Rectal smooth muscle tissue (tissue), 1 donor: ENCODE results near the gene TRPV3.
"Not testable (repeated sequence)": the region's sequence is repeated elsewhere in the genome, so short reads cannot be mapped to it uniquely, and the experiment has no call there.

Experiments
- H3K27ac ChIP-seq: one replicate; pipeline ENCODE4 v1.7.0; 2013; ENCODE audit warnings: low read depth, low read length, inconsistent platforms
- H3K27me3 ChIP-seq: one replicate; pipeline ENCODE4 v1.7.0; 2013; ENCODE audit warnings: low read length; ENCODE audit not compliant: control insufficient read depth, insufficient read depth
- H3K36me3 ChIP-seq: one replicate; pipeline ENCODE4 v1.7.0; 2013; ENCODE audit warnings: low read length; ENCODE audit not compliant: control insufficient read depth, insufficient read depth
- H3K4me1 ChIP-seq: one replicate; pipeline ENCODE4 v1.7.0; 2013; ENCODE audit warnings: low read length; ENCODE audit not compliant: control insufficient read depth, insufficient read depth
- H3K4me3 ChIP-seq: one replicate; pipeline ENCODE4 v1.7.0; 2013; ENCODE audit warnings: low read length
- H3K9ac ChIP-seq: one replicate; pipeline ENCODE4 v1.7.0; 2013; ENCODE audit warnings: low read length

Gene TRPV3

DNA sequence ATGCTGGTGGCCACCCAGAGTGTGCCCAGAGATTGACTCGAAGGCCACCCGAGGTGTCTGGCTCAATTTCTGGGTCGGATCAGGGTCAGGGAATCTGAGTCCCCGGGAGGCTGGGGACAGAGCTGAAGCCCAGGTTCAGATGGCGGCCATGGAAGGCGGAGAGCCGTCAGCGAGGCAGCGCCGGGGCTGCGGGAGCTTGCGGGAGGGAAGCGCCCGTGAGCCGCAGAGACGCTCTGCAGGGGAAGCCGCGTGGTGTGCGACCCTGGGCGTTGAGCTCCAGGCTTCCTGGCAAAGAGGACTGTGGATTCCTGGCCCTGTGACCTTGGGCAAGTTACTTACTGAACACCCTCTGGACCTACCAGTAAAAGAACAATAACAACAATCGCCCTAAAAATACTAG lies 85.5 kb downstream of the TRPV3 start:
- Histone ChIP-seq H3K9ac (no peak overlapping the region), H3K4me1 (no peaks in the 10 kb centered on the region), H3K27ac (no peak overlapping the region), H3K36me3 (no peaks in the 10 kb centered on the region), H3K4me3 (no peak overlapping the region), H3K27me3 (no peaks in the 10 kb centered on the region)

DNA sequence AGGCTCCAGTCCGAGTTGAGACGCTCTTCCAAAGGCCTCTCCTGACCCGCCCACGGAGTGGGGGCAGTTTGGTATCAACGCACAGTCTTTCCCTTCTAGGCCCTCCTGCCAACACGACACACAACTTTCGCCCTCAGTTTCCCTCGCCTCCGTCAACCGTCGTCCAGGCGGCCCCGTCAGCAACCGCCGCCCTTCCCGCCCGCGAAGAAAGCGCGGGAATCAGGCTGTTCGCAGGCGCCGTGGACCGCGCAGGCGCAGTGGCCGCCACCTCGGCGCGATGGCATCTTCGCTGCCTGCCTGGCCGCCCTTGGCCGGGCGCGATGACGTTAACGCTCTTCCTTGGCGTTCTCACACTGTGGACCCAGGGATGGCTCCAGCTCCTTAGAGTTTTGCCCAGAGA lies 86.0 kb downstream of the TRPV3 start, which contains the start of gene SPATA22:
TSS of gene SPATA22 (minus strand) at position 221 of the 400 bp plus-strand sequence. CDS start 2,494 bp downstream, outside the sequence.
- Histone ChIP-seq H3K4me1 (no peaks in the 10 kb centered on the region), H3K27me3 (no peaks in the 10 kb centered on the region), H3K4me3 (no peak within 1 kb of the TSS), H3K27ac (no peak within 1 kb of the TSS), H3K36me3 (no peaks in the 10 kb centered on the region), H3K9ac (no peak within 1 kb of the TSS)

DNA sequence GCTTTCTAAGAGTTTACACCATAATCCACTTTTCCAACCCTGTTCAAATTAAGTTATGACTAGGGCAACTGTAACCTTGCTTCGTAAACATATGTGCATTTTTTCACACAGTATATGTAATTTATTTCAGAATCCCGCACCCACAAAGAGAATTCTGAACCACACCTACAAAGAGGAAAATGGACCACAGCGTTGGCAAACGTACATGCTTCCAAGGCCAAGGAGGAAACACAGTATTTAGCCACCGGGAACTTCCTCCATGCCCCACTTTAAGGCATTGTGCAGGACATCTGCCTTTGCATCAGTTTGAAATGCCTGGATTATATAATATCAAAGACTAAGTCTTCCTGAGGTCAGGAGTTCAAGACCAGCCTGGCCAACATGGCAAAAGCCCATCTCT lies 88.1 kb downstream of the TRPV3 start:
- Histone ChIP-seq H3K27ac (no peak overlapping the region), H3K4me3 (no peak overlapping the region), H3K36me3 (no peaks in the 10 kb centered on the region), H3K27me3 (no peaks in the 10 kb centered on the region), H3K4me1 (no peaks in the 10 kb centered on the region), H3K9ac (no peak overlapping the region)

DNA sequence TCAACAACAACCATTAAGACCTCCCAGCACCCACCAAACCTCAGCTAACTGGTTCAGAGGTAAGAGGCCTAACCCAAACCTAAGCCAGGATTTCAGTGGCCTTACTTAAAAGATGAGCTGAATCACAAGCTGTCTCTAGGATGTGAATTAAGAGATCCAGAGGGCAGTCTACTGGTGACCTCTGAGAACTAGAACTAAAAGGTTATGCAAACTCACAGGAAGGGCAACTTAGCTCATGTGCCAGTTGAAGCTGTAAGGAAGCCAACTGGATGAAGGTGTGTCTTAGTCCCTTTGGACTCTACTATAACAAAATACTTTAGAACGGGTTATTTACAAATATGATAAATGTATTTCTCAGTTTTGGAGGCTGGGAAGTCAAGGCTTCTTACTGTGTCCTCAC lies 91.3 kb downstream of the TRPV3 start:
- H3K4me1 ChIP-seq, H3K27me3 ChIP-seq, H3K4me3 ChIP-seq, H3K9ac ChIP-seq, H3K36me3 ChIP-seq, H3K27ac ChIP-seq: not testable (repeated sequence)
